GM12873 (cell line): ENCODE measurements around the gene UBE2C.
A peak's percentile ranks its signal among the peaks of the same experiment; 100 is the strongest.

Source experiments
- CTCF ChIP-seq: IDR thresholded peaks from 2 replicates; pipeline ENCODE4 v1.5.1; 2012; ENCODE audit warnings: low read depth, mild to moderate bottlenecking, moderate library complexity, low read length, control low read depth; ENCODE audit not compliant: insufficient read depth; ENCODE audit errors: missing control alignments

The UBE2C gene

DNA sequence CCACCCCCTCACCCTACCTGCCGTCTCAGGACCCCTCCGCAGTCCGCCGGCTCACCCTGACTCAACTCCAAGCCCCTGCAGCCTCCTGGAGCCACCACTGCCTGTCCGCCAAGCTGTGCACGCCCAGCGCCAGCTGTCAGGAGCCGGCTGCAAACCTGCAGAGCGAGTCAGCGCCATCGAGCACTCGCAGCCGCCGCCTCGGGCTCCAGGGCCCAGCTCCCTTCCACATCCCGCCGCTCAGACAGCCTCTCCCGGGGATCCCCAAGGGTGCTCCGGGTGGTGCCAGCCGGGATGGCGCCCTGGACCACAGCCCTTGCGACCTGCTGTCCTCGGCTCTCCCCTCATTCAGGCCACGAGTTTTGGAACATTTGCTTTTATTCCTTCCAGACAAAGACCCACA, 10.4 kb downstream of the UBE2C start:
- no peak for TF ChIP-seq CTCF

GRCh38 chr20:45823949-45824835, 11.7 kb downstream of the UBE2C start:
- TF ChIP-seq CTCF, result peak; percentile 63

GRCh38 chr20:45826381-45827019, 14.1 kb downstream of the UBE2C start:
- no peak for TF ChIP-seq CTCF

GRCh38 chr20:45827030-45827652, 14.7 kb downstream of the UBE2C start, which contains the start of gene TNNC2:
Gene TNNC2 (minus strand): TSS chr20:45827312. CDS start chr20:45827248, 64 bp downstream.
- TF ChIP-seq CTCF, result no peak

GRCh38 chr20:45827712-45828111, 15.3 kb downstream of the UBE2C start:
- TF ChIP-seq CTCF, result no peak

- TF ChIP-seq CTCF, result no peak
Measured at GRCh38 chr20:45828589-45828988, 16.1 kb downstream of the UBE2C start.

- no peak for TF ChIP-seq CTCF
Measured at GRCh38 chr20:45832619-45833018, 20.2 kb downstream of the UBE2C start.
